ENCODE measurements around the gene SLC22A31.
"Not testable (repeated sequence)": the region's sequence is repeated elsewhere in the genome, so short reads cannot be mapped to it uniquely, and the experiment has no call there.

Gene SLC22A31

GRCh38 chr16:89200124-89200849 is at the start of gene SLC22A31:
SLC22A31 (minus strand) TSS chr16:89200537; CDS start chr16:89200501, 36 bp downstream.
- DNase-seq = peak in 2 of 10 donors; percentile 66 to 80
- intact Hi-C loops (cut with DNase I) = no loop called here

GRCh38 chr16:89248196-89248982 is 48.1 kb upstream of the SLC22A31 start:
- intact Hi-C loops (cut with DNase I) = loop anchor here (10.0 kb wide), 1 partner anchor 256 kb away; the partner anchor contains the start of gene SPG7
- DNase-seq = peak in 3 of 10 donors; percentile 64 to 79 (median 71)

GRCh38 chr16:89247734-89248075 is 47.4 kb upstream of the SLC22A31 start:
- not testable (repeated sequence) for DNase-seq
- intact Hi-C loops (cut with DNase I) = loop anchor here (10.0 kb wide), 1 partner anchor 257 kb away; the partner anchor contains the start of gene SPG7

GRCh38 chr16:89246903-89247733 is 46.8 kb upstream of the SLC22A31 start:
- intact Hi-C loops (cut with DNase I) = loop anchor here (10.0 kb wide), 1 partner anchor 258 kb away; the partner anchor contains the start of gene SPG7
- DNase-seq = peak; percentile 83 to 99 (median 94)

GRCh38 chr16:89246383-89246902 is 46.1 kb upstream of the SLC22A31 start:
- intact Hi-C loops (cut with DNase I) = loop anchor here (10.0 kb wide), 1 partner anchor 258 kb away; the partner anchor contains the start of gene SPG7
- peak in 2 of 10 donors; percentile 11 to 14 for DNase-seq

GRCh38 chr16:89244754-89245153 is 44.4 kb upstream of the SLC22A31 start:
- intact Hi-C loops (cut with DNase I) = loop anchor here (5.0 to 10.0 kb wide), 2 partner anchors 260 to 413 kb away; partner anchors contain the start of genes CHMP1A, SPATA33 and SPG7
- DNase-seq = peak in 2 of 10 donors; percentile 52 to 65

GRCh38 chr16:89244264-89244663 is 43.9 kb upstream of the SLC22A31 start:
- peak in 1 of 10 donors; percentile 59 for DNase-seq
- intact Hi-C loops (cut with DNase I) = loop anchor here (5.0 to 10.0 kb wide), 2 partner anchors 261 to 413 kb away; partner anchors contain the start of genes CHMP1A, SPATA33 and SPG7

GRCh38 chr16:89243664-89244063 is 43.3 kb upstream of the SLC22A31 start:
- DNase-seq = peak in 2 of 10 donors; percentile 26 to 66
- intact Hi-C loops (cut with DNase I) = loop anchor here (5.0 to 10.0 kb wide), 2 partner anchors 261 to 414 kb away; partner anchors contain the start of genes CHMP1A, SPATA33 and SPG7

- intact Hi-C loops (cut with DNase I) = loop anchor here (5.0 to 10.0 kb wide), 2 partner anchors 262 to 415 kb away; partner anchors contain the start of genes CHMP1A, SPATA33 and SPG7
- peak in 2 of 10 donors; percentile 37 to 59 for DNase-seq
These were observed 42.5 kb upstream of the SLC22A31 start for GRCh38 chr16:89242795-89243200.

- peak; percentile 57 to 96 (median 70) for DNase-seq
- intact Hi-C loops (cut with DNase I) = loop anchor here (5.0 to 10.0 kb wide), 2 partner anchors 263 to 416 kb away; partner anchors contain the start of genes CHMP1A, SPATA33 and SPG7
These were observed 41.1 kb upstream of the SLC22A31 start for GRCh38 chr16:89241187-89242007.

GRCh38 chr16:89237733-89238132 is 37.4 kb upstream of the SLC22A31 start:
- DNase-seq = no peak
- intact Hi-C loops (cut with DNase I) = no loop called here

GRCh38 chr16:89233678-89234490 is 33.5 kb upstream of the SLC22A31 start:
- intact Hi-C loops (cut with DNase I) = no loop called here
- peak in 2 of 10 donors; percentile 12 to 36 for DNase-seq

GRCh38 chr16:89232107-89232506 is 31.8 kb upstream of the SLC22A31 start:
- peak in 1 of 10 donors; percentile 42 for DNase-seq
- intact Hi-C loops (cut with DNase I) = no loop called here

- intact Hi-C loops (cut with DNase I) = no loop called here
- peak in 1 of 10 donors; percentile 72 for DNase-seq
These were observed 29.9 kb upstream of the SLC22A31 start for GRCh38 chr16:89230255-89230654.

- intact Hi-C loops (cut with DNase I) = no loop called here
- DNase-seq = peak in 1 of 10 donors; percentile 24
These were observed 24.3 kb upstream of the SLC22A31 start for GRCh38 chr16:89224665-89225064.

GRCh38 chr16:89222931-89223330 is 22.6 kb upstream of the SLC22A31 start:
- peak in 1 of 10 donors; percentile 50 for DNase-seq
- intact Hi-C loops (cut with DNase I) = no loop called here

- intact Hi-C loops (cut with DNase I) = no loop called here
- DNase-seq = no peak
These were observed 21.3 kb upstream of the SLC22A31 start for GRCh38 chr16:89221604-89222003.

- intact Hi-C loops (cut with DNase I) = loop anchor here (5.0 kb wide), 1 partner anchor 277 kb away; no protein-coding TSS in a partner anchor
- DNase-seq = no peak
These were observed 19.0 kb upstream of the SLC22A31 start for GRCh38 chr16:89219365-89219764.
